Mesothelial cell of epicardium (in vitro differentiated cells): ENCODE results near the gene ASIC2. TPM values are rescaled to one million over a fixed set of nuclear protein-coding genes. Genes with fewer than 3 reads are reported as not detected.

Experiments
- DNase-seq, 2 experiments: peaks; one replicate each; pipeline ENCODE4 v3.0.0; 2021; ENCODE audit warnings: low spot score in 2 of 2; ENCODE audit not compliant: unreplicated experiment in 2 of 2
- H3K27ac Mint-ChIP-seq: 2 replicates; pipeline ENCODE4 v1.8.0; 2021; ENCODE audit warnings: mixed read lengths
- H3K27me3 Mint-ChIP-seq: 2 replicates; pipeline ENCODE4 v1.8.0; 2021; ENCODE audit warnings: low read depth, mixed read lengths
- H3K36me3 Mint-ChIP-seq: 2 replicates; pipeline ENCODE4 v1.8.0; 2021; ENCODE audit warnings: mixed read lengths
- H3K4me1 Mint-ChIP-seq: 2 replicates; pipeline ENCODE4 v1.8.0; 2021; ENCODE audit warnings: mixed read lengths
- H3K4me3 Mint-ChIP-seq: 2 replicates; pipeline ENCODE4 v1.8.0; 2021; ENCODE audit warnings: mild to moderate bottlenecking, moderate library complexity, mixed read lengths
- H3K9me3 Mint-ChIP-seq: 2 replicates; pipeline ENCODE4 v1.8.0; 2021; ENCODE audit warnings: mixed read lengths
- total RNA-seq: library from RNA; stranded (reverse); gene quantifications from 3 replicates; pipeline ENCODE4 v1.2.1, GENCODE V29; 2021
- TF ChIP-seq, protein P1 (sequence below): fragments of 200-600 bp; sonication (generic); IDR thresholded peaks from one replicate; pipeline ENCODE4 v1.5.0; 2021; ENCODE audit warnings: antibody characterized with exemption; ENCODE audit not compliant: unreplicated experiment

The ASIC2 gene
- total RNA-seq, 1 donor from 2014 or later, result 3.4 TPM

DNA sequence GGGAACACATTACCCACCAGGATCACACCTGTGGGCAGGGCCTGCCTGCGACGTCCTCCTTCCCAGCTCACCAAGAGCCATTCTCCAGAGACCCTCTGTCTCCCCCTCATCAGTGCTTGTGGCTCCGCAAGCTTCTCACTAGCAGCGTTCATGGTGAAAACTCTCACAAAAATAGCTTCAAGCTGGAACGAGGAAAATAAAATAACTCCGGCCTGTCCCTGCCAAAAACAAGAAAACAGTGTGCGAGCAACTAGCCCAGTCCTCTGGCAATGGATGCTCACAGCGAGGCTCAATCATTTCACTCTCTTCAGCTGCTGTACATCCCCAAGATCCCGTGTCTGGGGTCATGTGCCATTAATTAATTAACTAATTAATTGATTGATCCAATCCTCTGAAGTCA lies 283.5 kb downstream of the ASIC2 start:
- Mint-ChIP-seq H3K4me1 (no peaks in the 10 kb centered on the region), H3K36me3 (no peaks in the 10 kb centered on the region), H3K9me3 (no peaks in the 10 kb centered on the region), H3K27ac (no peak overlapping the region), H3K27me3 (peaks cover 4% of the 10 kb centered on the region), H3K4me3 (no peak overlapping the region)
- no peak for DNase-seq
- TF ChIP-seq, protein P1, sequence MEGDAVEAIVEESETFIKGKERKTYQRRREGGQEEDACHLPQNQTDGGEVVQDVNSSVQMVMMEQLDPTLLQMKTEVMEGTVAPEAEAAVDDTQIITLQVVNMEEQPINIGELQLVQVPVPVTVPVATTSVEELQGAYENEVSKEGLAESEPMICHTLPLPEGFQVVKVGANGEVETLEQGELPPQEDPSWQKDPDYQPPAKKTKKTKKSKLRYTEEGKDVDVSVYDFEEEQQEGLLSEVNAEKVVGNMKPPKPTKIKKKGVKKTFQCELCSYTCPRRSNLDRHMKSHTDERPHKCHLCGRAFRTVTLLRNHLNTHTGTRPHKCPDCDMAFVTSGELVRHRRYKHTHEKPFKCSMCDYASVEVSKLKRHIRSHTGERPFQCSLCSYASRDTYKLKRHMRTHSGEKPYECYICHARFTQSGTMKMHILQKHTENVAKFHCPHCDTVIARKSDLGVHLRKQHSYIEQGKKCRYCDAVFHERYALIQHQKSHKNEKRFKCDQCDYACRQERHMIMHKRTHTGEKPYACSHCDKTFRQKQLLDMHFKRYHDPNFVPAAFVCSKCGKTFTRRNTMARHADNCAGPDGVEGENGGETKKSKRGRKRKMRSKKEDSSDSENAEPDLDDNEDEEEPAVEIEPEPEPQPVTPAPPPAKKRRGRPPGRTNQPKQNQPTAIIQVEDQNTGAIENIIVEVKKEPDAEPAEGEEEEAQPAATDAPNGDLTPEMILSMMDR, result no peak

GRCh38 chr17:33007186-33007585 lies 285.9 kb downstream of the ASIC2 start:
- Mint-ChIP-seq H3K27me3 (peaks cover 16% of the 10 kb centered on the region), H3K36me3 (no peaks in the 10 kb centered on the region), H3K4me3 (no peak overlapping the region), H3K27ac (no peak overlapping the region), H3K4me1 (no peaks in the 10 kb centered on the region), H3K9me3 (no peaks in the 10 kb centered on the region)
- DNase-seq, result no peak
- TF ChIP-seq, protein P1, result no peak

DNA sequence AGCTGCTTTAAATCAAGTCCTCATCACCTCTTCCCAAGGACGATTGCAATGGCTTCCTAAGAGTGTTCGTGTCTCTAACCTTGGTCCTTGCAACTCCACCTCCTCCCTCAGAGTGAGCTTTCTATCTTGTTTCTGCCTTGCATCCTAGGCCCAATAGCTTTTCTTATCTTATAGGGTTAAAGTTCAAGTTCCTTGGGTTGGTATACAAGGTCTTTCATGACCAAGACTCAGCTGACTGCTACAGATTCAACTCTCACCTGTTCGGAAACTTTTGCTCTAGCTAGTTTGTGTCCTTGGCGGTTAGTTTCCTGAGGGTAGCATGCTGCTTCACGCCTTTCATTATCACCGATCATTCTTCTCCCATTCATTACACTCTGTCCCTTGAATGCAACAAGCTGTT lies 290.8 kb downstream of the ASIC2 start:
- TF ChIP-seq, protein P1, result no peak
- H3K27me3 Mint-ChIP-seq, result peaks cover 35% of the 10 kb centered on the region
- H3K9me3 Mint-ChIP-seq, result no peaks in the 10 kb centered on the region
- DNase-seq, result no peak
- H3K36me3 Mint-ChIP-seq, result no peaks in the 10 kb centered on the region
- H3K27ac Mint-ChIP-seq, result no peak overlapping the region
- H3K4me3 Mint-ChIP-seq, result no peak overlapping the region
- H3K4me1 Mint-ChIP-seq, result peaks cover 4% of the 10 kb centered on the region

- Mint-ChIP-seq H3K27ac (no peak overlapping the region), H3K4me3 (no peak overlapping the region), H3K9me3 (no peaks in the 10 kb centered on the region), H3K4me1 (peaks cover 4% of the 10 kb centered on the region), H3K27me3 (peaks cover 26% of the 10 kb centered on the region), H3K36me3 (no peaks in the 10 kb centered on the region)
- no peak for DNase-seq
- TF ChIP-seq, protein P1, result no peak
Observed at GRCh38 chr17:32998887-32999228, 294.2 kb downstream of the ASIC2 start.

DNA sequence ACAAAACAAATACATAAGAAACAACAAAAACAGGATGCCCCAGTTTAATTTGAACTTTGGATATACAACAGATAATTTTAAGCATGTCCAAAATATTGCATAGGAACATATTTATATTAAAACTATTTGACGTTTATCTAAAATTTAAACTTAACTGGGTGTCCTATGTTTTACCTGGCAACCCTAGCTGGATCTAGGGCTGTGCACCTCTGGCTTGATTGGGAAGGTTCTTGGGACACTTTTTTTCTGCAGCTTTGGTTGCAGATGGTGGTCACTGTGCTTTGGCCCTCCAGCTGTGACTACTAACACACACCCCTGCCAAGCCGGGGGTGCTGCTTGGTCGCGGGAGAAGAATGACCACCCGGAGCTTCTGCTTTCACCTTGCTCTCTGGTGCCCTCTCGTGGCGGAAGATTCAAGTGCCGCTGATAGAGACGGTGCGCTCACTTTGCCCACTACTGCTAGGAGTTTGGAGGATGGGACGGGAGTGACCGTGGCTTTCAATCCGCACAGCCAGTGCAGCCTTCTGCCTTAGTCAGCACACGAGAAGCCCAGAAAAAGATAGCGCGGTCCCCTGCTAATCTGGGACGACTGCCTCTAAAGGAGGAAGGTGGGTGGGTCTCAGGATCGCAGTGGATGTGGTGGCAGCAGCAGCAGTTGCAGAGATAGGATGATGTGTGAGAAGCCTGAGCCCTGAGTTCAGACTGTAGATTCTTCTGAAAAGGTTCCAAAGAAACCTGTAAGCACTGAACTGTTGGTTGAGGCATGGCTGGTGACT lies 294.8 kb downstream of the ASIC2 start:
- Mint-ChIP-seq H3K9me3 (no peaks in the 10 kb centered on the region), H3K27ac (no peak overlapping the region), H3K27me3 (peaks cover 23% of the 10 kb centered on the region), H3K4me1 (peaks cover 4% of the 10 kb centered on the region), H3K36me3 (no peaks in the 10 kb centered on the region), H3K4me3 (peak overlapping the region; percentile 51)
- peak; percentile 82 to 93 for DNase-seq
- TF ChIP-seq, protein P1, result peak; percentile 93
